K562 treated with DMSO at 1 percent for 24 hours (cell line): ENCODE data around the gene CLCN5. TPM values are rescaled to one million over a fixed set of nuclear protein-coding genes. Genes with fewer than 3 reads are reported as not detected.

ENCODE experiments used
- total RNA-seq: library from RNA; unstranded; fragments of 300-600 nt; gene quantifications from 2 replicates; pipeline ENCODE4 v1.2.3, GENCODE V29; 2022; ENCODE audit warnings: low read depth; ENCODE audit not compliant: insufficient read depth

CLCN5 gene
- 5.1 and 10.0 TPM in 2 replicates for total RNA-seq

GRCh38 chrX:49922291-49923241, at the start of gene CLCN5:
Gene CLCN5, plus strand, starts transcription at chrX:49922596. Its CDS starts 2,703 bp downstream, at chrX:49925299.

GRCh38 chrX:49878834-49879655, 43.4 kb upstream of the CLCN5 start, which contains the start of gene USP27X:
Gene USP27X, plus strand, starts transcription at chrX:49879484. Its CDS starts 824 bp downstream, at chrX:49880308.

Other genes starting within 250 kb of the CLCN5 start
- gene PAGE1, start 226.6 kb upstream of the CLCN5 start, total RNA-seq = 60.6 and 61.3 TPM in 2 replicates
- gene PAGE4, start 93.3 kb upstream of the CLCN5 start, total RNA-seq = 14.9 and 17.9 TPM in 2 replicates
- 3.3 and 4.4 TPM in 2 replicates for gene USP27X, start 43.1 kb upstream of the CLCN5 start, total RNA-seq